Islet precursor cell (in vitro differentiated cells): ENCODE measurements around the gene FHIT.
A peak's percentile ranks its signal among the peaks of the same experiment; 100 is the strongest.

Source experiments
- DNase-seq: peaks from one replicate; pipeline ENCODE4 v3.0.0-alpha.2; 2018

Gene FHIT

GRCh38 chr3:59843821-59844220 is 1407.4 kb downstream of the FHIT start:
- DNase-seq = no peak

- no peak for DNase-seq
Observed at GRCh38 chr3:59839810-59840515, 1411.3 kb downstream of the FHIT start.

GRCh38 chr3:59839283-59839682 is 1412.0 kb downstream of the FHIT start:
- DNase-seq = no peak

- no peak for DNase-seq
Observed at GRCh38 chr3:59836531-59836930, 1414.7 kb downstream of the FHIT start.

GRCh38 chr3:59832702-59833101 is 1418.5 kb downstream of the FHIT start:
- DNase-seq = no peak

- no peak for DNase-seq
Observed at GRCh38 chr3:59832241-59832640, 1419.0 kb downstream of the FHIT start.

GRCh38 chr3:59831394-59831793 is 1419.9 kb downstream of the FHIT start:
- DNase-seq = no peak

GRCh38 chr3:59829527-59829926 is 1421.7 kb downstream of the FHIT start:
- DNase-seq = no peak

GRCh38 chr3:59824876-59825275 is 1426.4 kb downstream of the FHIT start:
- no peak for DNase-seq

- DNase-seq = no peak
Observed at GRCh38 chr3:59821274-59821673, 1430.0 kb downstream of the FHIT start.

- DNase-seq = no peak
Observed at GRCh38 chr3:59820352-59820934, 1430.8 kb downstream of the FHIT start.

- no peak for DNase-seq
Observed at GRCh38 chr3:59818919-59819300, 1432.3 kb downstream of the FHIT start.

GRCh38 chr3:59818033-59818918 is 1433.0 kb downstream of the FHIT start:
- DNase-seq = peak; percentile 64

- DNase-seq = no peak
Observed at GRCh38 chr3:59817511-59817910, 1433.7 kb downstream of the FHIT start.

- DNase-seq = no peak
Observed at GRCh38 chr3:59816312-59816711, 1434.9 kb downstream of the FHIT start.

GRCh38 chr3:59813148-59813538 is 1438.1 kb downstream of the FHIT start:
- DNase-seq = no peak

- DNase-seq = no peak
Observed at GRCh38 chr3:59812237-59813147, 1438.8 kb downstream of the FHIT start.

- DNase-seq = no peak
Observed at GRCh38 chr3:59811160-59811559, 1440.1 kb downstream of the FHIT start.

GRCh38 chr3:59810606-59811005 is 1440.6 kb downstream of the FHIT start:
- DNase-seq = no peak

GRCh38 chr3:59809710-59810444 is 1441.4 kb downstream of the FHIT start:
- DNase-seq = no peak

- DNase-seq = no peak
Observed at GRCh38 chr3:59809016-59809415, 1442.2 kb downstream of the FHIT start.

GRCh38 chr3:59808446-59808845 is 1442.8 kb downstream of the FHIT start:
- DNase-seq = no peak
